Liver (tissue), 9 donors: ENCODE data around the gene PAPPA2. TPM values are rescaled to one million over a fixed set of nuclear protein-coding genes. Genes with fewer than 3 reads are reported as not detected.

Experiments used
- DNase-seq: peaks from one replicate; pipeline ENCODE4 v3.0.0-alpha.2; 2017; ENCODE audit warnings: low spot score
- H3K27ac ChIP-seq, 2 donors: one replicate each; pipeline ENCODE4 v1.7.0; 2013; ENCODE audit warnings: inconsistent platforms in 2 of 2, low read length in 2 of 2, control low read depth in 1 of 2, low read depth in 1 of 2, mild to moderate bottlenecking in 1 of 2
- H3K27me3 ChIP-seq, 4 donors: one replicate each; pipeline versions ENCODE4 v1.6.1 to v1.7.0; 2013; ENCODE audit warnings: low read length in 3 of 4, inconsistent platforms in 1 of 4, mild to moderate bottlenecking in 1 of 4, moderate library complexity in 1 of 4; ENCODE audit not compliant: control insufficient read depth in 4 of 4, insufficient read depth in 4 of 4
- H3K36me3 ChIP-seq, 4 donors: one replicate each; pipeline versions ENCODE4 v1.6.1 to v1.7.0; 2013; ENCODE audit warnings: low read length in 3 of 4, mild to moderate bottlenecking in 3 of 4, low read depth in 1 of 4, moderate library complexity in 1 of 4; ENCODE audit not compliant: control insufficient read depth in 4 of 4, insufficient read depth in 3 of 4
- H3K4me1 ChIP-seq, 4 donors: one replicate each; pipeline versions ENCODE4 v1.6.1 to v1.7.0; 2013; ENCODE audit warnings: low read length in 3 of 4, mild to moderate bottlenecking in 3 of 4, moderate library complexity in 1 of 4; ENCODE audit not compliant: control insufficient read depth in 4 of 4, insufficient read depth in 4 of 4
- H3K4me3 ChIP-seq, 3 donors: one replicate each; pipeline versions ENCODE4 v1.6.1 to v1.7.0; 2013; ENCODE audit warnings: low read length in 3 of 3, control low read depth in 1 of 3, low read depth in 1 of 3, mild to moderate bottlenecking in 1 of 3
- H3K9ac ChIP-seq, 2 donors: one replicate each; pipeline ENCODE4 v1.7.0; 2013; ENCODE audit warnings: low read length in 2 of 2, mild to moderate bottlenecking in 2 of 2, moderate library complexity in 2 of 2, control low read depth in 1 of 2, low read depth in 1 of 2
- H3K9me3 ChIP-seq, 4 donors: one replicate each; pipeline versions ENCODE4 v1.6.1 to v1.7.0; 2013; ENCODE audit warnings: low read length in 3 of 4; ENCODE audit not compliant: control insufficient read depth in 4 of 4
- EGR1 ChIP-seq, 2 donors: IDR thresholded peaks; 2 replicates each; pipeline ENCODE4 v1.6.1; 2016 to 2018; ENCODE audit warnings: antibody characterized with exemption in 2 of 2, low read depth in 2 of 2
- FOXA1 ChIP-seq: IDR thresholded peaks from 2 replicates; pipeline ENCODE4 v1.6.1; 2016; ENCODE audit warnings: antibody characterized with exemption
- FOXA2 ChIP-seq: IDR thresholded peaks from 2 replicates; pipeline ENCODE4 v1.6.1; 2016; ENCODE audit warnings: antibody characterized with exemption
- GABPA ChIP-seq, 2 donors: IDR thresholded peaks in 1 of 2; conservative IDR thresholded peaks in 1 of 2; 2 replicates each; pipeline ENCODE4 v1.6.1; 2016; ENCODE audit warnings: antibody characterized with exemption in 2 of 2, mild to moderate bottlenecking in 1 of 2, moderate library complexity in 1 of 2
- HNF4A ChIP-seq, 2 donors: conservative IDR thresholded peaks; 2 replicates each; pipeline ENCODE4 v1.6.1; 2016; ENCODE audit warnings: antibody characterized with exemption in 2 of 2, mild to moderate bottlenecking in 2 of 2
- HNF4G ChIP-seq: IDR thresholded peaks from 2 replicates; pipeline ENCODE4 v1.6.1; 2016; ENCODE audit warnings: antibody characterized with exemption
- JUND ChIP-seq, 2 donors: IDR thresholded peaks; 2 replicates each; pipeline ENCODE4 v1.6.1; 2016; ENCODE audit warnings: antibody characterized with exemption in 2 of 2
- NR2F2 ChIP-seq: IDR thresholded peaks from 2 replicates; pipeline ENCODE4 v1.6.1; 2016; ENCODE audit warnings: antibody characterized with exemption
- RAD21 ChIP-seq, 2 donors: IDR thresholded peaks; 2 replicates each; pipeline ENCODE4 v1.6.1; 2016; ENCODE audit warnings: antibody characterized with exemption in 2 of 2, mild to moderate bottlenecking in 2 of 2
- REST ChIP-seq: IDR thresholded peaks from 2 replicates; pipeline ENCODE4 v1.6.1; 2016; ENCODE audit warnings: antibody characterized with exemption, mild to moderate bottlenecking
- TAF1 ChIP-seq: conservative IDR thresholded peaks from 2 replicates; pipeline ENCODE4 v1.6.1; 2016; ENCODE audit warnings: antibody characterized with exemption, mild to moderate bottlenecking
- YY1 ChIP-seq: IDR thresholded peaks from 2 replicates; pipeline ENCODE4 v1.6.1; 2016; ENCODE audit warnings: antibody characterized with exemption, mild to moderate bottlenecking
- ZBTB33 ChIP-seq: IDR thresholded peaks from 2 replicates; pipeline ENCODE4 v1.6.1; 2016; ENCODE audit warnings: antibody characterized with exemption
- WGBS: extraction: QIAGEN DNeasy Blood & Tissue Kit; methylation state at CpG from one replicate; pipeline ENCODE4 v1.1.7; 2013; 5-methylcytosine and 5-hydroxymethylcytosine counted together
- polyA plus RNA-seq, 2 donors: library from polyadenylated mRNA; stranded (reverse) in 1 of 2; unstranded in 1 of 2; fragments of 200-250 nt in 1 of 2; fragments of >200 nt in 1 of 2; fragmentation: Nextera tagmentation in 1 of 2; extraction: Ambion mirVana in 1 of 2; gene quantifications; one replicate each; pipeline versions ENCODE4 v1.2.1 to v1.2.3, GENCODE V29; 2013 to 2015
- total RNA-seq, 2 donors: library from RNA; depleted of rRNA; stranded (reverse); fragments of >200 nt; gene quantifications; one replicate each; pipeline ENCODE4 v1.2.3, GENCODE V29; 2014
- donor health status: healthy.
- donor health status: healthy.
- donor health status: healthy.
- donor health status: healthy.
- donor health status: healthy.

PAPPA2 gene
- total and polyA plus RNA-seq, 4 donors, result 0.19 to 27.2 (median 13.4) TPM

- H3K27me3 ChIP-seq, result no peaks in the 10 kb centered on the region
- no peak for DNase-seq
- TF ChIP-seq RAD21 (IDR thresholded peaks at IDR 0.05) (no peak), HNF4A (conservative IDR thresholded peaks at IDR 0.05) (no peak), TAF1 (no peak), HNF4G (no peak), JUND (IDR thresholded peaks at IDR 0.05) (peak in 1 of 2 donors; percentile 23), ZBTB33 (no peak), REST (no peak), FOXA2 (no peak)
These were observed 54.5 kb downstream of the PAPPA2 start for GRCh38 chr1:176517484-176517883.

GRCh38 chr1:176521211-176521610 is 58.2 kb downstream of the PAPPA2 start:
- Histone ChIP-seq H3K9ac (no peak overlapping the region), H3K4me3 (no peak overlapping the region), H3K4me1 (peaks cover 2 to 10% (median 4%) of the 10 kb centered on the region in 4 donors), H3K27ac (no peak overlapping the region), H3K27me3 (no peaks in the 10 kb centered on the region), H3K36me3 (no peaks in the 10 kb centered on the region), H3K9me3 (no peaks in the 10 kb centered on the region)
- no peak for TF ChIP-seq NR2F2
- TF ChIP-seq JUND (IDR thresholded peaks at IDR 0.05), result no peak
- no peak for TF ChIP-seq FOXA2
- no peak for TF ChIP-seq YY1
- no peak for TF ChIP-seq FOXA1
- TF ChIP-seq HNF4G, result no peak
- TF ChIP-seq EGR1 (IDR thresholded peaks at IDR 0.05; ENCODE audit: low read depth in 2 of 2), result no peak
- TF ChIP-seq HNF4A (conservative IDR thresholded peaks at IDR 0.05), result no peak
- TF ChIP-seq REST, result no peak
- TF ChIP-seq GABPA (IDR thresholded peaks at IDR 0.05 in 1 of 2, conservative IDR thresholded peaks at IDR 0.05 in 1 of 2), result no peak
- TF ChIP-seq TAF1, result no peak
- no peak for DNase-seq
- 74% methylated on average over 1 of the region's 1 CpG for WGBS

More at GRCh38 chr1:176517484-176517883, 54.5 kb downstream of the PAPPA2 start:
- no peaks in the 10 kb centered on the region for H3K36me3 ChIP-seq
- peaks cover 2 to 19% (median 9%) of the 10 kb centered on the region in 4 donors for H3K4me1 ChIP-seq
- no peaks in the 10 kb centered on the region for H3K9me3 ChIP-seq
- whole genome bisulfite sequencing, result 90% methylated on average over 4 of the region's 4 CpGs
- no peak overlapping the region for H3K4me3 ChIP-seq
- no peak overlapping the region for H3K27ac ChIP-seq
- H3K9ac ChIP-seq, result no peak overlapping the region
